Measurements from ENCODE around the gene ZFHX3.

The ZFHX3 gene

DNA sequence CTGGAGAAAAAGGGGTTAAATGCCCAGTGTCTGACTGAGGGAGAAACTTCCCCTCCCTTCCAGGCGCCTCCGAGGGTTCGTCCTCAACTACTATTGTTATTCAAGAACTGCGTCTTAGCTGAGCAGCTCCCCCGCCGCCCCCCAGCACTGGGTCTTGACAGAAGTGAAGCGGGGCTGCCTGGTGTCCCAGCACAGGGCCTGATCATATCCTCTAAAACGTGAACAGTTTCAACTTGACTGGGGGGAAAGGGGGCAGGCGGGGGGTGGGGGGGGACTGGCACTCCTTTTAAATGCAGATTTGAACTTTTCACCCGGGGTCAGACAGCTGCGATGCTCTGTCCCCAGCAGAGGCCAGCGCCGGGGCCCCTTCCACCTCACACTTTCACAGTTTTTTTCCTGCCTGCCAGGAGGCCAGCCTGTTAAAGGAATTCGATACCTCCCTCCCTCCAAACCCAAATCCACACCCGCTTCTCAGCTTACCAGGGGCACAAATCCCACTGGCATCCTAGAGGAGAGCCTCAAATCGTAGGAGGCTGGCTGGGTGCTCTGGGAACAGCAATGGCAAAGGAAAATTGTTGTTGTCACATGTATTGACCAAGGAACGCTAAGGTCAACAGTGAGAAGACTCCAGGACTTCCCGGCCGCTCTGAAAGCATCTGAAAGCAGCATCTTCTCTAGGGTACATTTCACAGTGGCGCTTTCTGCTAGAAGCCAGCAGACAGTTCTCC, 14.5 kb downstream of the ZFHX3 start:
- peak overlapping the region; percentile 77 to 99 for H3K27ac ChIP-seq

DNA sequence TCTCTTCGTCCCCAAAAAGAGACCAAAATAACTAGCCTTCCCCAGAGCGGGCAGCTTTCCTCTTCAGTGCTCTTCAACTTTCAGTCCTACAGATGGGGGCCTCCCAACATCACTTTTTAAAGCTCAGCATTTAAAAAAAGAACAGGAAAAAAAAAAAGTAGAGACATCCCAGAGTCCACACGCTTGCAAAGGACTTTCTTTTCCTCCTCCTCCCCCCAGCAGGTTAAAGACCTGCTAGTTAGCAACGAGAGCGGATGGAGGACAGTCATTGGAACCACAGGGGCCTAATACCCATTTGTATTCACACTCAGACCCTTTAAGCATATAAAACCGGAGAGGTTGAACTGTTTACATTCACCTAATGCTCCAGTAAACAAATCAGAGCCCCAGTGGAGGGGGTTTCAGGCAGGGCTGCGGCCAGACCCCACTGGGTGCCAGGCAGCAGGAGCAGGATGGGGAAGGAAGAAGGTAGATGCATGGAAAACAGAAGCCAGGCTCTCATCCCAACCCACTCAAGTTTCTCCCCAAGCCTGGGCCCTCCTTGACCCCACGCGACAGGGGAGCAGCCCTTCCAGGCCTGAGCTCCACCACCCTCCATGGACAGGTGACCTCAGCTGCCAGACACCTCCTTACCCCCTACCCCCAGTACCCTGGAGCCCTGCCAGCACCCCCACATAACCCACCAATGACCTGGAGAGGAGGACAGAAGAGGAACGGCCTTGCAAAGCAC, 15.2 kb downstream of the ZFHX3 start:
- TF ChIP-seq, protein P1, sequence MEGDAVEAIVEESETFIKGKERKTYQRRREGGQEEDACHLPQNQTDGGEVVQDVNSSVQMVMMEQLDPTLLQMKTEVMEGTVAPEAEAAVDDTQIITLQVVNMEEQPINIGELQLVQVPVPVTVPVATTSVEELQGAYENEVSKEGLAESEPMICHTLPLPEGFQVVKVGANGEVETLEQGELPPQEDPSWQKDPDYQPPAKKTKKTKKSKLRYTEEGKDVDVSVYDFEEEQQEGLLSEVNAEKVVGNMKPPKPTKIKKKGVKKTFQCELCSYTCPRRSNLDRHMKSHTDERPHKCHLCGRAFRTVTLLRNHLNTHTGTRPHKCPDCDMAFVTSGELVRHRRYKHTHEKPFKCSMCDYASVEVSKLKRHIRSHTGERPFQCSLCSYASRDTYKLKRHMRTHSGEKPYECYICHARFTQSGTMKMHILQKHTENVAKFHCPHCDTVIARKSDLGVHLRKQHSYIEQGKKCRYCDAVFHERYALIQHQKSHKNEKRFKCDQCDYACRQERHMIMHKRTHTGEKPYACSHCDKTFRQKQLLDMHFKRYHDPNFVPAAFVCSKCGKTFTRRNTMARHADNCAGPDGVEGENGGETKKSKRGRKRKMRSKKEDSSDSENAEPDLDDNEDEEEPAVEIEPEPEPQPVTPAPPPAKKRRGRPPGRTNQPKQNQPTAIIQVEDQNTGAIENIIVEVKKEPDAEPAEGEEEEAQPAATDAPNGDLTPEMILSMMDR (IDR thresholded peaks at IDR 0.05): no peak
- intact Hi-C loops (cut with DNase I; ENCODE audit: low total_unique reads): no loop called here
- Histone ChIP-seq H3K4me3 (peak overlapping the region; percentile 4 to 17), H3K9me3 (no peaks in the 10 kb centered on the region), H3K36me3 (no peaks in the 10 kb centered on the region), H3K27ac (peak overlapping the region; percentile 77 to 99), H3K4me1 (peaks cover 6 to 100% (median 66%) of the 10 kb centered on the region in 4 donors), H3K27me3 (no peaks in the 10 kb centered on the region)
- peak in 1 of 2 donors; percentile 72 for DNase-seq

More for the DNA sequence above, 14.5 kb downstream of the ZFHX3 start:
- H3K4me1 ChIP-seq: peaks cover 6 to 100% (median 66%) of the 10 kb centered on the region in 4 donors
- TF ChIP-seq, protein P1 (IDR thresholded peaks at IDR 0.05): no peak
- H3K9me3 ChIP-seq: no peaks in the 10 kb centered on the region
- no peaks in the 10 kb centered on the region for H3K27me3 ChIP-seq
- peak overlapping the region; percentile 4 to 17 for H3K4me3 ChIP-seq
- DNase-seq: no peak
- intact Hi-C loops (cut with DNase I; ENCODE audit: low total_unique reads): no loop called here
- H3K36me3 ChIP-seq: no peaks in the 10 kb centered on the region

DNA sequence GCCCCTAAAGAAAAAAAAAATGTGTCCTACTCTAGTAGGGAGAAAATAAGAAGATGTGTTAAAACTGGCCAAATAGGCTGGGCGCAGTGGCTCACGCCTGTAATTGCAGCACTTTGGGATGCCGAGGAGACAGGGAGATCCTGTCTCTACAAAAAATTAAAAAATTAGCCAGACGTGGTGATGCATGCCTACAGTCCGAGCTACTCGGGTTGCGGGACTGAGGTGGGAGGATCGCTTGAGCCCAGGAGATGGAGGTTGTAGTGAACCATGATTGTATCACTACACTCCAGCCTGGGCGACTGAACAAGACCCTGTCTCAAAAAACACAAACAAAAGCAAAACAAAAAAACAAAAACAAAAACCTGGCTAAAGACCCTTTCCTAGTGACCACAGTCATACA, 15.9 kb downstream of the ZFHX3 start:
- peak overlapping the region; percentile 4 to 17 for H3K4me3 ChIP-seq
- H3K36me3 ChIP-seq: no peaks in the 10 kb centered on the region
- TF ChIP-seq, protein P1 (IDR thresholded peaks at IDR 0.05): no peak
- H3K27ac ChIP-seq: peak overlapping the region; percentile 77 to 99
- peak in 1 of 2 donors; percentile 17 for DNase-seq
- peaks cover 6 to 100% (median 67%) of the 10 kb centered on the region in 4 donors for H3K4me1 ChIP-seq
- H3K9me3 ChIP-seq: no peaks in the 10 kb centered on the region
- no peaks in the 10 kb centered on the region for H3K27me3 ChIP-seq
- intact Hi-C loops (cut with DNase I; ENCODE audit: low total_unique reads): no loop called here

DNA sequence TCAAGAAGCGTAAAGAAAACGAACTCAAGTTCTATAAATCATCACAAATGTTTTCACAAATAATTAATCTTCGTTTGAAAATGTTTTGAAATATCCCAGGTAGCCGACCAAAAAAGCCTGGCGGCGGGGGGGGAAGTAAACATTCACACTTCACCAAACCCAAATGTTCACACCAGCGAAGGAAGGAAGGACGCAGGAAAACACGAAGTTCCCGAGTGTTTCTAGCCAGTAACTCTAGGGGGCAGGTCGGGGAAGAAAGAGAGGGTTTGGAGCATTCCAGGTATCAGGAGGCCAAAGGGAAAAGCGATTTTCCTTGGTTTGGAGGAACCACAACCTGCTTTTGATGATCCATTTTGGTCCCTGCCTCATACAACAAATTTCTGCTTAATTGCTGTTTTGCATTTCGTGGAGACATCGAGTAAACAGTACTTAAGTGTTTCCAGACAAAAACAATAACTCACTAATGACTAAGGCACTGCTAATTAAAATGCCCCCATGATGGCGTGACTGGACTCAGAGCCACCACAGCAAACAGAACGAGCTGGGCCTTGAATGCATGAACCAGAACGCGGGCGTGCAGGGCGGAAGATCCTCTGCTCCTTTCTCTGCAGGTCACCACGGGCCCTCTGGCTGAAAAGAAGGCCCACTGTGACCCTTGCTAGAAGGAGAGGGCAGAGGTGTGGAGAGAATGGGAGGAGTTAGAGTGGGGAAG, 16.6 kb downstream of the ZFHX3 start:
- Histone ChIP-seq H3K4me1 (peaks cover 6 to 100% (median 65%) of the 10 kb centered on the region in 4 donors), H3K27me3 (no peaks in the 10 kb centered on the region), H3K27ac (peak overlapping the region; percentile 77 to 99), H3K36me3 (no peaks in the 10 kb centered on the region), H3K4me3 (no peak overlapping the region), H3K9me3 (no peaks in the 10 kb centered on the region)
- intact Hi-C loops (cut with DNase I; ENCODE audit: low total_unique reads): no loop called here
- TF ChIP-seq, protein P1 (IDR thresholded peaks at IDR 0.05): peak in 1 of 2 experiments; percentile 8
- peak in 1 of 2 donors; percentile 60 for DNase-seq

DNA sequence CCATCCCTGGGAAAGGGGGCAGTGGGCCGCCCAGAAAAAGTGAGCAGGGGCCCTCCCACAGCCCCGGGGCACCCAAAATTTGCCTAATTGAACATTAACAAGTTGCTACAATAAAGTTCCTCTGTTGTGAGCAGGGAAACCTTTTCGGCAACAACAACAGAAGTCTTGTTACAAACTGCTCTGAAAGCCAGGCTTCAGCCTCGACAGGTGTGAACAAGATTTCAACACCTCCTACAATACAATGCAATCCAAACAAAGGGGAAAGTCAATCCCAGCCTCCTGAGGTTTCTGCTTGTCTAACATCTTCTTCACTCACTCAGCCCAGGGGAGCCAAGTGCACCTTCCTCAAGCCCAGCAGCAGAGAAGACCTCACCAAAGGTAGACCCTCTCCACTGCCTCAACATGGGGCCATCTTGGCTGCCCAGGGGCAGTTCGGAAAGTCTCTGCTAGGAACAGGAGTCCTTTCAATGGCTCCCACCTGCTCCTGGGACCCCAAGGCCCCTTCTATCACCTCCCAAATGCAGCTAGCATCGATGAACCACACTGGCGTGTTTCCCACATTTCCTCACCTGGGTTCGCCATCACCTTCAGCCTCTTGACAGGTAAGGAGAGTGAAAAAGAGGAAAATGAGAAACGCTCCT, 19.1 kb downstream of the ZFHX3 start:
- no peaks in the 10 kb centered on the region for H3K9me3 ChIP-seq
- peak overlapping the region; percentile 79 to 99 for H3K27ac ChIP-seq
- DNase-seq: peak in 1 of 2 donors; percentile 55
- H3K36me3 ChIP-seq: no peaks in the 10 kb centered on the region
- peaks cover 12 to 100% (median 63%) of the 10 kb centered on the region in 4 donors for H3K4me1 ChIP-seq
- no peaks in the 10 kb centered on the region for H3K27me3 ChIP-seq
- H3K4me3 ChIP-seq: no peak overlapping the region
- TF ChIP-seq, protein P1 (IDR thresholded peaks at IDR 0.05): no peak
- intact Hi-C loops (cut with DNase I; ENCODE audit: low total_unique reads): no loop called here
